Activated T-helper 2 cell treated with anti-CD3 and anti-CD28 coated beads, Interferon-gamma antibody, Interleukin-2, Interleukin-4, amounts not matched to agents 10 μg/mL and 5 μg/mL and 100 μg/mL, durations not matched to agents 14 hours and 24 hours and 36 hours (primary cell): ENCODE measurements around the gene FMR1NB. TPM values are rescaled to one million over a fixed set of nuclear protein-coding genes. Genes with fewer than 3 reads are reported as not detected.

Experiments used
- DNase-seq: peaks from one replicate; pipeline ENCODE4 v3.0.0; 2021; ENCODE audit warnings: low spot score
- H3K27ac Mint-ChIP-seq: one replicate; pipeline ENCODE4 v1.8.0; 2021; ENCODE audit warnings: mixed read lengths
- H3K27me3 Mint-ChIP-seq: one replicate; pipeline ENCODE4 v1.8.0; 2021; ENCODE audit warnings: low read depth, mixed read lengths
- H3K36me3 Mint-ChIP-seq: one replicate; pipeline ENCODE4 v1.8.0; 2021; ENCODE audit warnings: low read depth, mixed read lengths
- H3K4me1 Mint-ChIP-seq: one replicate; pipeline ENCODE4 v1.8.0; 2021; ENCODE audit warnings: low read depth, mixed read lengths
- H3K4me3 Mint-ChIP-seq: one replicate; pipeline ENCODE4 v1.8.0; 2021; ENCODE audit warnings: low read depth, mild to moderate bottlenecking, moderate library complexity, mixed read lengths
- H3K9me3 Mint-ChIP-seq: one replicate; pipeline ENCODE4 v1.8.0; 2021; ENCODE audit warnings: mixed read lengths
- intact Hi-C: fragments of 100-400 bp; cut with micrococcal nuclease; formaldehyde crosslinking; loops from one replicate; pipeline ENCODE4 v1.15.1; 2023
- total RNA-seq: library from RNA; stranded (reverse); gene quantifications from 2 replicates; pipeline ENCODE4 v1.2.3, GENCODE V29; 2022

Gene FMR1NB
- total RNA-seq, 1 donor from 2014 or later: not detected

DNA sequence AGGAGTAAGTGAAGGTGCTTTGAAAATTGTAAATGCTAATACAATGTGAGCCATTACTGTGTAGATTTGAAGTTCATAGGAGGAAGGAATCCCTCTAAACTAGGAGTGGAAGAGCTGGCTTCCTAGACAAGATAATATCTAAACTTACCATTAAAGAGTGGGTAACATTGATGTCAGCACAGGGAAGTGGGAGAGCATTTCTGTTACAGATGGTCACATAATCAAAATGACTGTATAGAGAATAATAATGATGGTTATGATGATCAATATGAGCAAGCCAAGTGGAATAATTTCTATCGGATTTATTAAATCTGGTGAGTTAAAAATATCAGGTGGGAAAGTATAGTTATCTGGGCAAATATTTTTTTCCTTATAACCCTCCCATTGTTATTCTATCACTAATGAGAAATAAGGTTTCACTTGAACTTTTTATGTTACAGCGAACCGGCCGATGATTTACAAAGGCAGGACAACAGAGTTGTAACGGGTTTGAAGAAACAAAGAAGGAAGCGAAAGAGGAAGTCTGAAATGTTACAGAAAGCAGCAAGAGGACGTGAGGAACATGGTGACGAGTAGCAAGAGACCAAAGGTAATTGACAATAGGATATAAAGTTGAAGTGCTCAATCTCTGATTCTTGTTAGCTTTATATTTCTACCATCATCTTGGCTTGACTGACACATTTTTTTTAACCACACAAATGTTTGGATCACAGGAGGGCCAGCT, 43.5 kb downstream of the FMR1NB start:
- H3K4me3 Mint-ChIP-seq: no peak overlapping the region
- no peak overlapping the region for H3K27ac Mint-ChIP-seq
- no peaks in the 10 kb centered on the region for H3K9me3 Mint-ChIP-seq
- H3K4me1 Mint-ChIP-seq: no peaks in the 10 kb centered on the region
- no peaks in the 10 kb centered on the region for H3K36me3 Mint-ChIP-seq
- DNase-seq: no peak
- peaks cover 2% of the 10 kb centered on the region for H3K27me3 Mint-ChIP-seq
- intact Hi-C loops: no loop called here

DNA sequence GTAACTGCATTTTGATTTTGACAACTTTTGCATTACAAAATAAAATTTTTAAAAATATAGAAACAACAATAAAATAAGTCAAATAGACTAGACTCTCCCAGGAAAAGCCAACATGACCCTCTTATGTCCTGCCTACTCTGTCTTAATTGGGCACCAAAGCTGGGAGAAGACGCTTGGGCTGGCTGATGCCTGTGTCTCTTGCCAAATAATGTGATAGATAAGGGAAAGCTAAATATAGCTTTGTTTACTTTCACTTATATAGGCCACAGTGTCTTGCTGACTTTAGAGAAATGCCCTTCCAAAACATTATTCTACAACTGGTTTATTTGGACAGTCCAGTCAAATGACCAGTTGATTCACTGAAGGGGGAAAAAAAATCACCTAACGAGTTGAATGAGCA, 54.2 kb downstream of the FMR1NB start:
- Mint-ChIP-seq H3K27me3 (no peaks in the 10 kb centered on the region), H3K9me3 (no peaks in the 10 kb centered on the region), H3K36me3 (no peaks in the 10 kb centered on the region), H3K27ac (no peak overlapping the region), H3K4me3 (no peak overlapping the region), H3K4me1 (no peaks in the 10 kb centered on the region)
- intact Hi-C loops: no loop called here
- no peak for DNase-seq

DNA sequence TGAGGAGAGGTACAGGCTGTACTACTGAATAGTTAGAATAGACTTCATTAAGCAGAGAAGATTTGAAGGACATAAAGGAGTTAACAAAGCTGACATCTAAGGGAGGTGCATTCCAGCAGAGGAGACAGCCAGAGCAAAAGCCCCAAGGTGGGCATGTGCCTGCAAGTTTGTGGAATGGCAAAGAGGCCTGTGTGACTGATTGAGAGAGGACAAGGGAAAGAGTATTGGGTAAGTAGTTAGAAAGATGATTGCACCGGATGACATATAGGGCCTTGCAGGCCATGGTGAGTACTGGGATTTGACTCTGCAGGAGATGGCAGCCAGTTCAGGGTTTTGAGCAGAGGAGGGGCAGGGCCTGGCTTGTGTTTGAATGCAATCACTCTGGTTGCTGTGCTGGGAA, 55.9 kb downstream of the FMR1NB start:
- Mint-ChIP-seq H3K27me3 (no peaks in the 10 kb centered on the region), H3K27ac (no peak overlapping the region), H3K4me3 (no peak overlapping the region), H3K36me3 (no peaks in the 10 kb centered on the region), H3K4me1 (no peaks in the 10 kb centered on the region), H3K9me3 (no peaks in the 10 kb centered on the region)
- intact Hi-C loops: no loop called here
- DNase-seq: no peak

DNA sequence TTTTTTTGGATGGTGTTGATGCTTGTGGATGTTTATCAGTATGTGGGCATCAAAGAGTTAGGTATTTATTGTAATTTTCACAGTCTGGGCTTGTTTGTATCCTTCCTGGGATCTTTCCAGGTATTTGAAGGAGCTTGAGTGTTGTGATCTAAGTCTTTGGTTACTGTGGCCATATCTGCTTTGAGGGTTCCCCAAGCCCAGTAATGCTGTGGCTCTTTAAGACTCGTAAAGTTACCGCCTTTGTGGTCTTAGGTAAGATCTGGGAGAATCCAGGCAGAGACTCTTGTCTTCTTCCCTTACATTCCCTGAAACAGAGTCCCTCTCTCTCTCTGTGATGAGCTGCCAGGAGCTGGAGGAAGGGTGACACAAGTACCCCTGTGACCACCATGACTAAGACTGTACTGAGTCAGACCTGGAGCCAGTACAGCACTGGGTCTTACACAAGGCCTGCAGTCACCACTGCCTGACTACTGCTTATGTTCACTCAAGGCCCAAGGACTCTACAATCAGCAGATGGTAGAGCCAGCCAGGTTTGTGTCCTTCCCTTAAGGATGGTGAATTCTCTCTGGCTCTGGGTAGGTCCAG, 62.2 kb downstream of the FMR1NB start:
- no peaks in the 10 kb centered on the region for H3K27me3 Mint-ChIP-seq
- no peaks in the 10 kb centered on the region for H3K9me3 Mint-ChIP-seq
- no peaks in the 10 kb centered on the region for H3K4me1 Mint-ChIP-seq
- H3K27ac Mint-ChIP-seq: no peak overlapping the region
- intact Hi-C loops: no loop called here
- DNase-seq: no peak
- no peaks in the 10 kb centered on the region for H3K36me3 Mint-ChIP-seq
- no peak overlapping the region for H3K4me3 Mint-ChIP-seq

DNA sequence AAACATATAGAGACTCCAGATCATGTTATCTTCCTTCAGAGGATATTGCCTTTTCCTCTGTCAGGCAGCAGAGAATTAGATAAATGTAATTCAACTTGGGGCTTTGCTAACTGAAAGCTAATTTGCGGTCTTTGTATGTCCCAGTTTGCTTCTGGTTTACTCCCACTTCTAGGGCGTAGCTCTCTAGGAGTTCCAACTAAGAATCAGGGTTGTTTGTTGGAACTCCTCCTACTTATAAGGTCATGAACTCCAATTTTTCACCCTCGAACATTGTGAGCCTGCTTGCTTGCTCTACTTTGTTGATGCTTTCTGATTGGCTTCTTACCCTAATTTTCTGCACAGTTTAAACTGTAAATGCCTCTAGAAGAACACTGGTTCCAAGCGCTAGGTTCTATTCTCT, 66.1 kb downstream of the FMR1NB start:
- H3K27ac Mint-ChIP-seq: no peak overlapping the region
- H3K4me1 Mint-ChIP-seq: no peaks in the 10 kb centered on the region
- no peaks in the 10 kb centered on the region for H3K27me3 Mint-ChIP-seq
- no peak overlapping the region for H3K4me3 Mint-ChIP-seq
- intact Hi-C loops: no loop called here
- no peak for DNase-seq
- H3K36me3 Mint-ChIP-seq: no peaks in the 10 kb centered on the region
- no peaks in the 10 kb centered on the region for H3K9me3 Mint-ChIP-seq

DNA sequence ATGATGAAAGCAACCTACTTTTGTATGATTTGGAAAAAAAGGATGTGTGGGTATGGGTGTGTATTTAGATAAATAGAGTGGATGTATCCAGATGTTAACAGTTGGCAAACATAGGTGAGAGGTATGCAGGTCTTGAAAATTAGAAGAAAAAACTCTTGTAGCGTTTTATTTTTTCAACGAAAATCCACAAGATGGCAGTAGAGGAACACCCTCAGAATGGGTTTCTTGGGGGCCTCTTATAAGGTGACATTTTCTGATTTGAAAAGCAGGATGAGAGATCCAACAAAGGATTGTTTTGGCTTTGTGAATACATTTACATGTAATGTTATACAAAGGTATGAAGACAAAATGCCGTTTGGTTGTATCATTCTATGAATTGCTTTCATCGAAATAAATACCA, 68.3 kb downstream of the FMR1NB start:
- Mint-ChIP-seq H3K27ac (no peak overlapping the region), H3K36me3 (no peaks in the 10 kb centered on the region), H3K4me1 (no peaks in the 10 kb centered on the region), H3K9me3 (no peaks in the 10 kb centered on the region), H3K27me3 (peaks cover 4% of the 10 kb centered on the region), H3K4me3 (no peak overlapping the region)
- DNase-seq: no peak
- intact Hi-C loops: loop anchor here (1.0 kb wide), 1 partner anchor 1422 kb away; no protein-coding TSS in a partner anchor

DNA sequence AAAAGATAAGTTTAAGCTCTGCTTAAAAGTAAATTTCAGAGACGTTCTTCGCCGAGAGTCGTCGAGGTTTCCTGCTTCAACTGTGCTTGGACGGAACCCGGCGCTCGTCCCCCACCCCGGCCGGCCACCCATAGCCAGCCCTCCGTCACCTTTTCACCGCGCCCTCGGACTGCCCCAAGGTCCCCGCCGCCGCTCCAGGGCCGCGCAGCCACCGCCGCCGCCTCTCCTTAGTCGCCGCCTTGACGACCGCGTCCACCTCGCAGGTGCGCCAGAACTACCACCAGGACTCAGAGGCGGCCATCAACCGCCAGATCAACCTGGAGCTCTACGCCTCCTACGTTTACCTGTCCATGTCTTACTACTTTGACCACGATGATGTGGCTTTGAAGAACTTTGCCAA, 70.8 kb downstream of the FMR1NB start:
- no peak overlapping the region for H3K4me3 Mint-ChIP-seq
- H3K9me3 Mint-ChIP-seq: no peaks in the 10 kb centered on the region
- peaks cover 9% of the 10 kb centered on the region for H3K27me3 Mint-ChIP-seq
- DNase-seq: no peak
- H3K27ac Mint-ChIP-seq: no peak overlapping the region
- no peaks in the 10 kb centered on the region for H3K4me1 Mint-ChIP-seq
- intact Hi-C loops: loop anchor here (2.0 kb wide), 1 partner anchor 1235 kb away; no protein-coding TSS in a partner anchor
- H3K36me3 Mint-ChIP-seq: no peaks in the 10 kb centered on the region

DNA sequence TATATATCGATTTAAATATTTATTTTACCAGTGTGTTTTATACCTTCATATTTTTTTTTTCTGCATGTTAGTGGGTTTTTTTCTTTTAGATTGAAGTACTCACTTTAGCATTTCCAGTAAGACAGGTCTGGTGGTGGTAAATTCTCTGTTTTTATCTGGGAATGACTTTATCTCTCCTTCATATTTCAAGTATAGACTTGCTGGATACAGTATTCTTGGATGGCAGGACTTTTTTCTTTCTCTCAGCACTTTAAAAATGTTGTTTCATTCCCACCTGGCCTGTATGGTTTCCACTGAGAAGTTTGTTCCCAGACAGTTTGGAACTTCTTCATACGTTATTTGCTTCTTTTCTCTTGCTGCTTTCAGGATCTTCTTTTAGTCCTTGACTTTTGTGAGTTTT, 86.1 kb downstream of the FMR1NB start:
- H3K27ac Mint-ChIP-seq: no peak overlapping the region
- H3K4me1 Mint-ChIP-seq: no peaks in the 10 kb centered on the region
- no peaks in the 10 kb centered on the region for H3K36me3 Mint-ChIP-seq
- intact Hi-C loops: no loop called here
- H3K27me3 Mint-ChIP-seq: no peaks in the 10 kb centered on the region
- H3K4me3 Mint-ChIP-seq: no peak overlapping the region
- H3K9me3 Mint-ChIP-seq: no peaks in the 10 kb centered on the region
- no peak for DNase-seq

DNA sequence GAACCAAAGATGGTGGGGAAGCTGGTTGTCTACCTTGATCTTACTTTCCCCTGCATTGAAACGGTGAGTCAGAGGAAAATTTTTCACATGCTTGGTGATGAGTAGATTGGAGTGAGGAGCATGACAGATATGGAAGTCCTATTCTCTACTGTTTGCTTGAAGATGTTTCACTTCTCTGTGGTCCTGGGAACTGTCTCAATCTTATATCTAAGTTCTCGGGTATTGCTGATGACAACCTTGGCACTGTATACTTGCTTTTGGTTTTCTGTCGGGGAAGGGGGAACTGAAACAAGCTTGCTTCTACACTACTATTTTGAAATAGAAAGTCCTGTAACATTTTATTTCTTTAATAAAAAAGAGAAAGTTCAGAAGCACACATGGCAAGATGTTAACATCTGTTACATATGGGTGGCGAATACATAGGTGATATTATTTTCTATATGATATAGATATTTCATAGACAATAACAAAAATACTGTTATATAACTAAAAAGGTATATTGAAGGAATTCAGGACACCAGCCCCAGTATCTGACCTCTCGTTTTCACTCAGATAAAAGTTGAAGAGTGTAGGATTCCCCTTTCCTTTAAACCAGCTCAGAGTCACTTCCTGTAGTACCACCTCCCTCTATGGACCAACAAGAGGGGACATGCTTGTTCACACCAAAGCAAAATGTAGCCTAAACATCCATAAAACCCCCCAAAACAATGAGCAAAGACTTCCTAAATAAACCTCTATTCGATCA, 88.8 kb downstream of the FMR1NB start:
- no peak overlapping the region for H3K27ac Mint-ChIP-seq
- intact Hi-C loops: no loop called here
- H3K9me3 Mint-ChIP-seq: no peaks in the 10 kb centered on the region
- no peaks in the 10 kb centered on the region for H3K4me1 Mint-ChIP-seq
- H3K36me3 Mint-ChIP-seq: no peaks in the 10 kb centered on the region
- no peaks in the 10 kb centered on the region for H3K27me3 Mint-ChIP-seq
- H3K4me3 Mint-ChIP-seq: no peak overlapping the region
- no peak for DNase-seq

DNA sequence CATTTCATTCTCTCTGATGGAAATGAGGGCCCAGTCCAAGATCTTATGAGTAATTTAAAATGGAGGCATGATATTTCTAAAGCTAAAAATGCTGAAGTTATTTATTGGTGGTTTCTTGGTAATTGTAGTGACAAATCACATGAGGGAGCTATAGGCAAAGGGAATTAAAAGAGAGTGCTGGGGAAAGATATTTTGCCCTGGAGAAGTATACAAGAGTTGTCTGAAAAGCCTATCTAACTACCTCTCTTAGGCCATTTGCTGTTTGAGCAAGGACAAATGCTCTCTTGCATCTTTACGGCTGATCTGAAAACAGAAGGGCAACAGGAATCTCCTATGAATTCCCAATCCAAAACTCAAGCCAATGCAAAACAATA, 89.4 kb downstream of the FMR1NB start:
- Mint-ChIP-seq H3K9me3 (no peaks in the 10 kb centered on the region), H3K4me3 (no peak overlapping the region), H3K36me3 (no peaks in the 10 kb centered on the region), H3K27me3 (no peaks in the 10 kb centered on the region), H3K27ac (no peak overlapping the region), H3K4me1 (no peaks in the 10 kb centered on the region)
- no peak for DNase-seq
- intact Hi-C loops: no loop called here

Other genes with a start within 250 kb of the FMR1NB start
- 34.7 TPM in 2 replicates for gene FMR1, start 69.4 kb upstream of the FMR1NB start, total RNA-seq